SK-N-SH (cell line): ENCODE results near the gene TBXAS1. TPM values are rescaled to one million over a fixed set of nuclear protein-coding genes. Genes with fewer than 3 reads are reported as not detected.

Experiments
- CTCF ChIA-PET: fragments of 300-600, 350-600 bp; formaldehyde crosslinking; extraction: SDS; loops from one replicate; lab custom pipeline; 2021; lab: Yijun Ruan, JAX
- POLR2A ChIA-PET: fragments of 350-600 bp; sonication (Branson Sonifier 250); formaldehyde crosslinking; extraction: SDS; loops from one replicate; lab custom pipeline; 2020; ENCODE audit warnings: antibody characterized with exemption, inconsistent platforms; lab: Yijun Ruan, JAX
- DNase-seq: peaks from one replicate; pipeline ENCODE4 v3.0.0; 2012
- H2AFZ ChIP-seq: fragments of 200-600 bp; sonication (generic); 2 replicates; pipeline ENCODE4 v1.8.1; 2016; ENCODE audit warnings: antibody characterized with exemption, mild to moderate bottlenecking, low read depth
- H3F3A ChIP-seq: fragments of 200-600 bp; sonication (generic); replicated peaks from 2 replicates; pipeline ENCODE3; 2016; ENCODE audit warnings: antibody characterized with exemption, mild to moderate bottlenecking; ENCODE audit not compliant: insufficient read depth
- H3K27ac ChIP-seq, 2 experiments: fragments of 200-500 bp in 1 of 2; fragments of 200-600 bp in 1 of 2; sonication (Bioruptor generic) in 1 of 2; sonication (generic), shearing (Covaris generic) in 1 of 2; 2 replicates each; pipeline versions ENCODE4 v1.5.1 to v1.6.1; 2014 to 2016; ENCODE audit warnings: low read depth in 2 of 2, inconsistent platforms in 1 of 2, low read length in 1 of 2, mild to moderate bottlenecking in 1 of 2, mixed read lengths in 1 of 2
- H3K27me3 ChIP-seq: fragments of 200-600 bp; sonication (generic), shearing (Covaris generic); 2 replicates; pipeline ENCODE4 v1.6.1; 2016; ENCODE audit warnings: mixed run types; ENCODE audit not compliant: insufficient read depth
- H3K36me3 ChIP-seq, 2 experiments: fragments of 200-500 bp in 1 of 2; fragments of 200-600 bp in 1 of 2; sonication (Bioruptor generic) in 1 of 2; sonication (generic) in 1 of 2; replicated peaks in 1 of 2; 2 replicates each; pipeline versions ENCODE3 to v1.5.1; 2014 to 2016; ENCODE audit warnings: low read length in 1 of 2, mild to moderate bottlenecking in 1 of 2; ENCODE audit not compliant: insufficient read depth in 2 of 2, control insufficient read depth in 1 of 2
- H3K4me1 ChIP-seq, 2 experiments: fragments of 200-500 bp in 1 of 2; fragments of 200-600 bp in 1 of 2; sonication (Bioruptor generic) in 1 of 2; sonication (generic), shearing (Covaris generic) in 1 of 2; 2 replicates each; pipeline versions ENCODE4 v1.5.1 to v1.6.1; 2014 to 2016; ENCODE audit warnings: low read depth in 1 of 2, low read length in 1 of 2, mixed run types in 1 of 2; ENCODE audit not compliant: insufficient read depth in 2 of 2, control insufficient read depth in 1 of 2
- H3K4me2 ChIP-seq: fragments of 200-600 bp; sonication (generic), shearing (Covaris generic); 2 replicates; pipeline ENCODE4 v1.6.1; 2017; ENCODE audit warnings: mixed run types
- H3K4me3 ChIP-seq, 2 experiments: fragments of 200-500 bp in 1 of 2; fragments of 200-600 bp in 1 of 2; sonication (Bioruptor generic) in 1 of 2; sonication (generic), shearing (Covaris generic) in 1 of 2; 2 replicates each; pipeline versions ENCODE4 v1.5.1 to v1.8.1; 2014 to 2016; ENCODE audit warnings: low read depth in 2 of 2, inconsistent platforms in 1 of 2, low read length in 1 of 2, mild to moderate bottlenecking in 1 of 2, mixed read lengths in 1 of 2, moderate library complexity in 1 of 2
- H3K79me2 ChIP-seq: fragments of 200-600 bp; sonication (generic); 2 replicates; pipeline ENCODE4 v1.8.1; 2017; ENCODE audit warnings: mild to moderate bottlenecking; ENCODE audit not compliant: insufficient read depth
- H3K9ac ChIP-seq: fragments of 200-600 bp; sonication (generic); 2 replicates; pipeline ENCODE4 v1.6.1; 2017; ENCODE audit warnings: mixed run types
- H3K9me2 ChIP-seq: fragments of 200-600 bp; sonication (generic); 2 replicates; pipeline ENCODE4 v1.6.1; 2017; ENCODE audit warnings: mixed run types
- H3K9me3 ChIP-seq: fragments of 200-600 bp; sonication (generic); 2 replicates; pipeline ENCODE4 v1.6.1; 2017; ENCODE audit warnings: mixed run types, mild to moderate bottlenecking, moderate library complexity
- H4K20me1 ChIP-seq: fragments of 200-600 bp; sonication (generic); 2 replicates; pipeline ENCODE4 v1.6.1; 2017; ENCODE audit warnings: mild to moderate bottlenecking, mixed run types; ENCODE audit not compliant: insufficient read depth
- EP300 ChIP-seq, 2 experiments: IDR thresholded peaks; 2 replicates each; pipeline versions ENCODE4 v1.4.0 to v1.6.1; 2012; ENCODE audit warnings: borderline replicate concordance in 1 of 2, low read depth in 1 of 2, low read length in 1 of 2
- FOSL2 ChIP-seq: IDR thresholded peaks from 2 replicates; pipeline ENCODE4 v1.4.0; 2012; ENCODE audit warnings: low read depth, mild to moderate bottlenecking, moderate library complexity, borderline replicate concordance
- FOXJ3 ChIP-seq: sonication (generic); formaldehyde crosslinking; IDR thresholded peaks from 2 replicates; pipeline ENCODE4 v1.5.1; 2020; ENCODE audit warnings: mild to moderate bottlenecking, missing genetic modification reagents
- FOXM1 ChIP-seq: IDR thresholded peaks from 2 replicates; pipeline ENCODE4 v1.4.0; 2012; ENCODE audit warnings: low read depth, mild to moderate bottlenecking
- GABPA ChIP-seq: IDR thresholded peaks from 2 replicates; pipeline ENCODE4 v1.4.0; 2012; ENCODE audit warnings: low read depth, mild to moderate bottlenecking
- GATA2 ChIP-seq: sonication (generic); formaldehyde crosslinking; IDR thresholded peaks from 2 replicates; pipeline ENCODE4 v1.5.0; 2020; ENCODE audit warnings: mild to moderate bottlenecking, missing genetic modification reagents
- JUND ChIP-seq: IDR thresholded peaks from 2 replicates; pipeline ENCODE4 v1.4.0; 2012
- MXI1 ChIP-seq: IDR thresholded peaks from 2 replicates; pipeline ENCODE4 v1.6.1; 2012; ENCODE audit warnings: mild to moderate bottlenecking, low read depth, low read length, improper control_type of control experiment
- NFIC ChIP-seq: IDR thresholded peaks from 2 replicates; pipeline ENCODE4 v1.4.0; 2012; ENCODE audit warnings: borderline replicate concordance
- TEAD4 ChIP-seq: IDR thresholded peaks from 2 replicates; pipeline ENCODE4 v1.4.0; 2012; ENCODE audit warnings: mild to moderate bottlenecking, borderline replicate concordance; ENCODE audit not compliant: insufficient read depth
- WGBS: methylation state at CpG from one replicate; pipeline ENCODE4 v1.1.6; 2017; ENCODE audit warnings: low lambda C conversion rate; 5-methylcytosine and 5-hydroxymethylcytosine counted together
- polyA plus RNA-seq, 3 experiments: library from polyadenylated mRNA; depleted of rRNA; stranded (reverse); fragments of >200 nt; gene quantifications; 2 replicates each; pipeline ENCODE4 v1.2.3, GENCODE V29; 2012
- TF ChIP-seq, protein P1 (sequence below): IDR thresholded peaks from 2 replicates; pipeline ENCODE4 v1.4.0; 2012; ENCODE audit warnings: low read depth
- TF ChIP-seq, protein P2 (sequence below): IDR thresholded peaks from 2 replicates; pipeline ENCODE4 v1.6.1; 2012; ENCODE audit warnings: mild to moderate bottlenecking, low read depth, low read length, moderate library complexity
- TF ChIP-seq, protein P3 (sequence below): fragments of 150-350 bp; IDR thresholded peaks from 2 replicates; pipeline ENCODE4 v1.6.1; 2016; ENCODE audit warnings: mild to moderate bottlenecking, low read depth, low read length
- TF ChIP-seq, protein P4 (sequence below): IDR thresholded peaks from 2 replicates; pipeline ENCODE4; 2012
- TF ChIP-seq, protein P5 (sequence below): IDR thresholded peaks from 2 replicates; pipeline ENCODE4 v1.4.0; 2012; ENCODE audit warnings: low read depth, borderline replicate concordance

TBXAS1 gene
- polyA plus RNA-seq, 1 of the 3 experiments (the other 2 are of a cell fraction), result 4.4 TPM

DNA sequence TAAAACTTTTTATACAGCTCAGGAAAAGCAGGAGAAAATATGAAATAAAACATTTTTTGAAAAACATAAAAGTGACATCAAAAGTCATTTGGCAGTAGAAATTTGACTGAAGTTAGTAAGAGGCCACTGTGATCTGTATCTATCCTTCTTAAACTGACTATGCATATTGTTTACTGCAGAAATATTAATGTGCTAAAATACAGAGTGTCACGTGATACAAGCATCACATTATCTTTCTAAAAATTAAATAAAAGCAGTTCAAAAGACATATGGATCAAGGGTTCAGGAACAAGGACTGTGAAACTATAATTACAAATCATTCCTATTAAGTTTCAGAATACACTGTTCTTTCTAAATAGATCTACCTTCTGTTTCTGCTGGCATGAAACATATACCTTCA is 200.0 kb downstream of the TBXAS1 start:
- Histone ChIP-seq H3K9me3 (no peaks in the 10 kb centered on the region), H3K36me3 (peaks cover 0 to 3% of the 10 kb centered on the region in 2 experiments), H3F3A (peaks cover 20% of the 10 kb centered on the region), H4K20me1 (no peaks in the 10 kb centered on the region), H3K27ac (no peak overlapping the region), H3K9ac (no peak overlapping the region), H3K79me2 (no peaks in the 10 kb centered on the region), H2AFZ (no peak overlapping the region), H3K4me2 (no peak overlapping the region), H3K27me3 (no peaks in the 10 kb centered on the region), H3K9me2 (no peaks in the 10 kb centered on the region), H3K4me1 (peaks cover 17 to 18% of the 10 kb centered on the region in 2 experiments), H3K4me3 (no peak overlapping the region)
- POLR2A ChIA-PET, result no interaction called here
- DNase-seq, result no peak
- no peak for TF ChIP-seq NFIC
- no peak for TF ChIP-seq JUND
- TF ChIP-seq, protein P1, sequence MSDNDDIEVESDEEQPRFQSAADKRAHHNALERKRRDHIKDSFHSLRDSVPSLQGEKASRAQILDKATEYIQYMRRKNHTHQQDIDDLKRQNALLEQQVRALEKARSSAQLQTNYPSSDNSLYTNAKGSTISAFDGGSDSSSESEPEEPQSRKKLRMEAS, result no peak
- no peak for TF ChIP-seq GATA2
- TF ChIP-seq FOXM1, result no peak
- TF ChIP-seq GABPA, result no peak
- TF ChIP-seq FOXJ3, result no peak
- no peak for TF ChIP-seq FOSL2
- no peak for TF ChIP-seq EP300 (IDR thresholded peaks at IDR 0.05; ENCODE audit: borderline replicate concordance in 1 of 2, low read depth in 1 of 2, low read length in 1 of 2)
- TF ChIP-seq, protein P2, sequence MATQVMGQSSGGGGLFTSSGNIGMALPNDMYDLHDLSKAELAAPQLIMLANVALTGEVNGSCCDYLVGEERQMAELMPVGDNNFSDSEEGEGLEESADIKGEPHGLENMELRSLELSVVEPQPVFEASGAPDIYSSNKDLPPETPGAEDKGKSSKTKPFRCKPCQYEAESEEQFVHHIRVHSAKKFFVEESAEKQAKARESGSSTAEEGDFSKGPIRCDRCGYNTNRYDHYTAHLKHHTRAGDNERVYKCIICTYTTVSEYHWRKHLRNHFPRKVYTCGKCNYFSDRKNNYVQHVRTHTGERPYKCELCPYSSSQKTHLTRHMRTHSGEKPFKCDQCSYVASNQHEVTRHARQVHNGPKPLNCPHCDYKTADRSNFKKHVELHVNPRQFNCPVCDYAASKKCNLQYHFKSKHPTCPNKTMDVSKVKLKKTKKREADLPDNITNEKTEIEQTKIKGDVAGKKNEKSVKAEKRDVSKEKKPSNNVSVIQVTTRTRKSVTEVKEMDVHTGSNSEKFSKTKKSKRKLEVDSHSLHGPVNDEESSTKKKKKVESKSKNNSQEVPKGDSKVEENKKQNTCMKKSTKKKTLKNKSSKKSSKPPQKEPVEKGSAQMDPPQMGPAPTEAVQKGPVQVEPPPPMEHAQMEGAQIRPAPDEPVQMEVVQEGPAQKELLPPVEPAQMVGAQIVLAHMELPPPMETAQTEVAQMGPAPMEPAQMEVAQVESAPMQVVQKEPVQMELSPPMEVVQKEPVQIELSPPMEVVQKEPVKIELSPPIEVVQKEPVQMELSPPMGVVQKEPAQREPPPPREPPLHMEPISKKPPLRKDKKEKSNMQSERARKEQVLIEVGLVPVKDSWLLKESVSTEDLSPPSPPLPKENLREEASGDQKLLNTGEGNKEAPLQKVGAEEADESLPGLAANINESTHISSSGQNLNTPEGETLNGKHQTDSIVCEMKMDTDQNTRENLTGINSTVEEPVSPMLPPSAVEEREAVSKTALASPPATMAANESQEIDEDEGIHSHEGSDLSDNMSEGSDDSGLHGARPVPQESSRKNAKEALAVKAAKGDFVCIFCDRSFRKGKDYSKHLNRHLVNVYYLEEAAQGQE, result no peak
- TF ChIP-seq, protein P3, sequence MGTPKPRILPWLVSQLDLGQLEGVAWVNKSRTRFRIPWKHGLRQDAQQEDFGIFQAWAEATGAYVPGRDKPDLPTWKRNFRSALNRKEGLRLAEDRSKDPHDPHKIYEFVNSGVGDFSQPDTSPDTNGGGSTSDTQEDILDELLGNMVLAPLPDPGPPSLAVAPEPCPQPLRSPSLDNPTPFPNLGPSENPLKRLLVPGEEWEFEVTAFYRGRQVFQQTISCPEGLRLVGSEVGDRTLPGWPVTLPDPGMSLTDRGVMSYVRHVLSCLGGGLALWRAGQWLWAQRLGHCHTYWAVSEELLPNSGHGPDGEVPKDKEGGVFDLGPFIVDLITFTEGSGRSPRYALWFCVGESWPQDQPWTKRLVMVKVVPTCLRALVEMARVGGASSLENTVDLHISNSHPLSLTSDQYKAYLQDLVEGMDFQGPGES, result no peak
- TF ChIP-seq, protein P4, sequence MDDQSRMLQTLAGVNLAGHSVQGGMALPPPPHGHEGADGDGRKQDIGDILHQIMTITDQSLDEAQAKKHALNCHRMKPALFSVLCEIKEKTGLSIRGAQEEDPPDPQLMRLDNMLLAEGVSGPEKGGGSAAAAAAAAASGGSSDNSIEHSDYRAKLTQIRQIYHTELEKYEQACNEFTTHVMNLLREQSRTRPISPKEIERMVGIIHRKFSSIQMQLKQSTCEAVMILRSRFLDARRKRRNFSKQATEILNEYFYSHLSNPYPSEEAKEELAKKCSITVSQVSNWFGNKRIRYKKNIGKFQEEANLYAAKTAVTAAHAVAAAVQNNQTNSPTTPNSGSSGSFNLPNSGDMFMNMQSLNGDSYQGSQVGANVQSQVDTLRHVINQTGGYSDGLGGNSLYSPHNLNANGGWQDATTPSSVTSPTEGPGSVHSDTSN, result no peak
- no peak for TF ChIP-seq TEAD4
- TF ChIP-seq, protein P5, sequence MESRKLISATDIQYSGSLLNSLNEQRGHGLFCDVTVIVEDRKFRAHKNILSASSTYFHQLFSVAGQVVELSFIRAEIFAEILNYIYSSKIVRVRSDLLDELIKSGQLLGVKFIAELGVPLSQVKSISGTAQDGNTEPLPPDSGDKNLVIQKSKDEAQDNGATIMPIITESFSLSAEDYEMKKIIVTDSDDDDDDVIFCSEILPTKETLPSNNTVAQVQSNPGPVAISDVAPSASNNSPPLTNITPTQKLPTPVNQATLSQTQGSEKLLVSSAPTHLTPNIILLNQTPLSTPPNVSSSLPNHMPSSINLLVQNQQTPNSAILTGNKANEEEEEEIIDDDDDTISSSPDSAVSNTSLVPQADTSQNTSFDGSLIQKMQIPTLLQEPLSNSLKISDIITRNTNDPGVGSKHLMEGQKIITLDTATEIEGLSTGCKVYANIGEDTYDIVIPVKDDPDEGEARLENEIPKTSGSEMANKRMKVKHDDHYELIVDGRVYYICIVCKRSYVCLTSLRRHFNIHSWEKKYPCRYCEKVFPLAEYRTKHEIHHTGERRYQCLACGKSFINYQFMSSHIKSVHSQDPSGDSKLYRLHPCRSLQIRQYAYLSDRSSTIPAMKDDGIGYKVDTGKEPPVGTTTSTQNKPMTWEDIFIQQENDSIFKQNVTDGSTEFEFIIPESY, result no peak
- TF ChIP-seq MXI1, result no peak
- CTCF ChIA-PET, result interaction anchor here (1.2 to 2.2 kb wide), 3 partner anchors 12 to 383 kb away, joined by 3 to 9 read pairs (median 4); no protein-coding TSS in a partner anchor
- 98% methylated on average over 1 of the region's 1 CpG for WGBS
